HG02943 (cell line): ENCODE data around the gene TMIE.

ENCODE experiments used
- ATAC-seq: cut with Tn5 transposase; IDR thresholded peaks from one replicate; pipeline ENCODE4 v1.9.1; 2021; ENCODE audit warnings: mild to moderate bottlenecking, low read depth, moderate library complexity; ENCODE audit not compliant: unreplicated experiment

Gene TMIE

DNA sequence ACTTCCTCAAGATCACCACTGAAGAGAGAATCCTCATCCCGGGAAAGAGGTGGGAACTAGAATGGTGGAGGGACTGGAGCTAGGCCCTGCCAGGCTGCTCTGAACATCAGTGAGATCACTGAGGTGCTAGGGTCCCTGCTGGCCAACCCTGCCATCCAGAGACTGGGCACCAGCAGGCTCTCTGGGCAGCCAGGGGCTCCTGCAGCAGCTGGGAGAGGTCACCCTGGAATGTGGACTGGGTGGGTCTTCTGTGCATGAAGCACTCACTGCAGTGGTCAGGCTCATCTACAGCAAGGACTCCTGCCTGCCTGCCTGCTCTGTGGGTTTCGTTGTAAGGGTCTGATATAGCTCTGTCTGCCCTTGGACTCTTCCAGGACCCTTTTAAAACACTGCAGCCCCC, 32.6 kb upstream of the TMIE start:
- ATAC-seq: no peak

DNA sequence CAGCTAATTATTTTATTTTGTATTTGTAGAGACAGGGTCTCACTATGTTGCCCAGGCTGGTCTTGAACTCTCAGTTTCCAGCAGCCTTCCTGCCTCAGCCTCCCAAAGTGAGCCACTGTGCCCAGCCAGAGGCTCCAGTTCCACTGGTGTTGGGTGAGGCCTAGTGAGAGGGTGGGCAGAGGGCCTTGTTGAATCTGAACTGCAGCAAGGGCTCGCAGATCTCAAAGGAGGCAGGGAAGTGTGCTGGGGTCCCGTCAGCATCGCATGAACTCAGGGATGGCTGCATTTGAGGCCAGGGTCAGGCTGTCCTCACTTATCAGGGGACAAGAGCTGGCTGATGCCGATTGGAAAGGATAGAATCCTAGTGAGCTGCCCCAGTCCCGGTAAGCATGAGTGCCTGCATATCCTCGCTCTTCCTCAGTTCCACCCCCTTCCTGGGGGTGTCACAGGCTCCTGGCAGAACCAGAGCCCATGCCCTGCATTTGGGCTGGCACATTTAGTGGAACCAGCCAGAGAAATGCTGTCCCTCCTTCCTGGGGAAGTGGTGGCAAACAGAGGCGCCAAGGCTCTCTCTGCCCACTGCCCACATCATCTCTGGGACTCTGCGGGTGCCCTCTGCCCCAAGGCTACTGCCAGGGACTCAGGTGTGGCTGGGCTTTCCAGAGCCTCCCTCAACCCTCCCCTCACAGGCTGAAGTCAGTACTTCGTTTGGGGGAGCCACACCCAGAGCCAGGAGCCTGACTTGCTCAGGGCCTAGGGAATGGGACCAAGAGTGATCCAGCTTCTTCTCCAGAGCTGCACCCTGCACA, 31.8 kb upstream of the TMIE start:
- no peak for ATAC-seq

DNA sequence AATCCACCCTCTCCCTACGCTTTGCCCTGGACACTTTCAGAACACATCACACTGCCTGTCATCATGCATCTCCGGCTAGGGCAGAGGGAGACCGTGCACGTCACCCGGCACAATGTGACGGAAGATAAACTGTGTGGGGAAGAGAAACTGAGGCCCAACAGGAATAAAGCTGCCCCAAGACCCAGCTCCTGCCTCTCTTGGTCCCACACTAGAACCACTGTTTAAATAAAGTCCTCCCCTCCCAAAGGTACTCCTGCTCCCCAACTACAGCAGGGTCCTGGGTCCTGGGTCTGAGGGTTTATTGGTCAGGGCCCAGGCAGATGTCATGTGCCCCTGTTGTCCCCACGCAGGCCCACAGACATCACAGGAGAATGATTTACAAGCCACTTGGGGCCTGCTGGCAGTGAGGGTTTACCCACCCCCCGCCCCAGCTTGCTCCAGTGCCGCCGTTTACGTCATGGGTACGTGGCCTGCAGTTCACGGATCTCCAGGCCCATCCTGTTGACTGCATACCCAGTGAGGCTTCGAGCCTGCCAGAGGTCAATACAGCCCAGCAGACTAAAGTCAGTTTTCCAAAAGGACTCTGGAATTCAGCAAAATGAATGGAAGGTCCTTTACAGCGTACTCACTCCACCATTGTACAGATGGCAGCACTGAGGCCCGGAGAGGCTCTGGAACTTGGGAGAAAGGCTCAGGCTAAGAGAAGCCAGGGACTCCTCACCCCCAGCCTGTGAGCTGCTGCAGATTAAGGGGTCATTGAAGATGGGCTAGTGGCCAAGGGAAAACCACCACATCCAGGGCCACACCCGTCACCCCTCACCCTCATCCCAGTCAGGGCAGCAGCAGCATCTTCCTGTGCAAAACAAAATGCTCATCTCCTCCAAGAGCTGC, 30.9 kb upstream of the TMIE start:
- ATAC-seq: no peak

DNA sequence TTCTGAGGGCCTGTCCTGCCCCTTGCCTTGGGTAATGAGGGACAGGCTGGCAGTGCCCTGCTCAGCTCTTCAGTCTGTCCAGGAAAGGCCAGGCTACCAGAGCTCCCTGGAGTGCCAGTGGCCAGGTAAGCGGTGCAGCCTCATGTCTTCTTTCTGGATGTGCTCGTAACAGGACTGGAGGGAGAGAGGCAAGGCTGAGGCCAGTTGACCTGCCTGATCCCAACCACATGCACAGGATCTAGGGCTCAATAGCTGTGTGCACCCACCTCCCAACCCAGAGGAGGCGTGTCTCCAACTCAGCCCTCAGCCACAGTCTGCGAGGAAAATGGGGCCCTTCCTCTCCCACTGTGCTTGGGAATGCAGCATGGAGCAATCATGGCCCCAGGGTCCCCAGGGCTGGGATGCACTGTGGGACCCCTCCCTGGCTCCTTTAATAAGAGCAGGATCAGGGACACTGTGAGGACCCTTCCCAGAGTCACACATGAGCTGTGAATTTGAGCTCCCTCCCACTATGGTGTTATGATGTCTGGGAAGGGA, 30.2 kb upstream of the TMIE start:
- no peak for ATAC-seq

DNA sequence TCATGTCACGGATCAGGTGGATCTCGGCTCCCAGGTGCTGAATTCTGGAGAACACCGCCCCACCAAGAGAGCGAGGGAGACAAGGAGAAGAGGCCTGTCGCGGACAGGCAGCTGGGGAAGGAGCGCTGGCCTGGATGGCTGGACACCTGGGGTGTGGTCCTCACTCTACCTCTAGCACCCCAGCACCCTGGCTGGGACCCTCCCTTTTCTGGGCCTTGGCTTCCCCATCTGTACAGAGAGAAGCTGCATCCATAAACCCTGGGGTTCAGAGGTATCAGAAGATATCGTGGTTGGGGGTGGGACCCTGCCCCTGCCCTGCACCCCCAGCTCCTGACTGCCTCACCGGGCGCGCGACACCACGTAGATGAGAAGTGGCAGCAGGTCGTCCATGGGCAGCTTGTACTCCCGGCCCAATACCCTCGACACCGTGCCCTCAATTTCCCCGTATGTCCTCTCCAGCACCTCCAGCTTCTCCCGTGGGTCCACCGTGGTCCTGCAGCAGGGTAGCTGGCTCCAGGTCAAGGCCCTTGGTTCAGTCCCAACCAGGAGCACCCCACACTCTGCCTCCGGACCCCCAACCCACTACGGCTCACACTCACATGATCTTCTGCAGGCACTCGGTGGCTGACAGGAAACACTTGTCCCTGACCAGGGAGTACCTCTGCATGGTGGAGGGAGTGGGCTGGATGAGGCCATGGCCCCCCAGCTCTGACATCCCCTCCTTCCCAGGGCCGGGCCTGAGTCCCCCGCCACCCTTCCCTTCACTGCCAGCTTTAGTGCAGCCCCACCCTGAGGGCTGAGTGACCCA, 29.4 kb upstream of the TMIE start:
- no peak for ATAC-seq

DNA sequence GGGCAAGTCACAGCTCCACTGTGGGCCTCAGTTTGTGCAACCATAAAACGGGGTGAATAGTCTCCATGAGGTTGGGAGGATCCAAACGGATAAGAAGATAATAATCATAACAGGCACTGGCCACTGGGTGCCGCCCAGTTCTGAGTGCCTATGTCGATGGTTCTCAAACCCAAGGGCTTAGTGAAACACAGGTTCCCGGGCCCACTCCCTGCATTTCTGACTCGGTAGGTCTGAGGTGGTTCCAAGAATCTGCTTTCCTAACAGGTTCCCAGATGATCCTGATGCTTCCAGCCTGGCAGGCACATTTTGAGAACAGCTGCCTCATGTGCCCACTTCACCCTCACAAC, 28.9 kb upstream of the TMIE start:
- no peak for ATAC-seq

DNA sequence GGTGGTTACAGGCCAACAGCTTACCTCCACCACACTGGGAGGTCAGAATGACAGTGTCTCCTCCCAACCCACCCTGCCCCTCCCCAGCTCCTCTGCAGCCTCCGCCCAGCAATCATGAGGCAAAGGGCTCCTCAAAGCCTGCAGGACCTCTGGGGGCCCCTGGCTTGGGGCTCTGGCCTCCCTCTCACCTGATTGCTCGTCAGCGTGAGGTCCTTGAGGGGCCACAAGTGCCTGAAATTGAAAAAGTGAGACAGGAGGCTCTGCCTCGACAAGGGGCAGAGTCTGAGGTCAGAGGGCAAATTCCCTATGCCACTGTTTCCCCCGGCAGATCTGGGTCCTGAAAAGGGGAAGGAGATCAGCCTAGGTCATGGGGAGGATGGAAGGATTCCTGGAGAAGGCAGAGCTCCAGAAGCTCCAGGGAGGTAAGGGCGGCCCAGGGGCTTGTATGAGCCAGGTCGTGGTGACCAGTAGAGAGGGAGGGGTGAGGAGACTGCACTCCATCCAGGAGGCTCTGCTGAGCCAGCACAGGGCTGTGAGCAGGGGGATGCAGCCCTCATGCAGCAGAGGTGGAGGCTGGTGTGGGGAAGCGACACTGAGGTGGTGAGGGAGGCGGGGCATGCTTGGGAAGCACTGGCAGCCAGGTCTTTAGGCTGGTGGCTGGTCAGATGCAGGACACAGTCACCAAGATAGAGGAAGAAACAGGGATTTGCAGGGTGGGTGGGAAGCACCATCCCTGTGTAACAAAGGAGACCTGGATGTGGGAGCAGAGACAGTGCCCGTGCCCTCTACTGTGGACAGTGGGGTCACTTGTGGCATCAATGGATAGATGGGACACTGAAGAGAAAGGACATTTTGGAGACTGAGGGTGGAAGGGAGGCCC, 27.8 kb upstream of the TMIE start:
- ATAC-seq: no peak

DNA sequence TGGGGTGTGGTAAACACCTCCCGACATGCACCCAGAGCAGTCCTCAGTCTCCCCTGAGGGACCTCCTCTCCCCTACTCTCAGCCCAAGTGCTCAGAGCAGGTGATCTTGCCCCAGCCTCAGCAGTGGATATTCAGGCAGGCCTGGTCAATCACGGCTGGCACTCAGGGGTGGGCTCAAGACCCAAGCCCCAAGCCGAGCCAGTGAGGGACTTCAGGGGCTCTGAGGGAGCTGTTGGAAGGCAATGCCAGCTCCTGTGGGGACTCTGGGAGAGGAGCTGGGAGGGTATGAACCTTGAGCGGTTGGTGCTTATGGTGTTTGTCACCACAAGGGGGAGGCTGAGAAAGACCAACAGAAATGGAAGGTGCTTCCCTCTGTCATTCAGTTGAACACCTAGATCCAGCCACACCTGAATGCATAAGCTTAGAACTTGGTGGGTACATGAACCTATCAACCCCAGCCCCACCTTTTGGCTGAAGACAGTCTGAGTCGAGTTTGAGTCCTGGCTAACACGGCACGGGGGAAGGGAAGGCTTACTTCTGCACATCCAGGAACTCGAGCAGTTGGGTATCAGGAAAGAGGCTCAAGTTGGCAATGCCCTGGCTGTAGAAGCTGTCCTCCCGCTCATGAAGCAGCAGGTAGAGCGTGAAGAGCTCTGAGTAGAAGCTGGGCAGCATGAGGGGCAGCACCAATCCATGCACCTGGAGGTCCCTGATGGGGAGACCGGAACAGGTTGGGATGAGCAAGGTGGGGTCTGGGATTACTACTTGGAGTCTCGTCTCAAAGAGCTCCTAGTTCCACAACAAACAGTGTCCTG, 27.0 kb upstream of the TMIE start:
- no peak for ATAC-seq

DNA sequence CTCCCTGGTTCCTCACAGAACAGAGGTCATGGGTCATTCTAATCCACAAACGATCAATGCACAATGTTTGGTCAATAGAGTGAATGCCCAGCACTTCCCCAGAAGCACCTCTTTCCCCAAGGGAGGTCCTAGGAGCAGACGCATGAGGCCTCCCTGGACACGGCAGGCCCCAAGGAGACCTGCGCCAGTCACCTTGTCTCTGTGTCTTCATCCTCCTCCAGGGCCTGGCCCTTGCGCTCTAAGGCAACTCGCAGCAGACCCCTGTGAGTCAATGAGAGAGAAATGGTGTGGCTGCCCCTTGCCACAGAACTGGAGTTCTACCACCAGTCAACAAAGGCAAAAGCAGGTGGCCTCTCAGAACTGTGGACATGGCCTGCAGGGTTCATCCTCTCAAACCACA, 25.8 kb upstream of the TMIE start:
- no peak for ATAC-seq

DNA sequence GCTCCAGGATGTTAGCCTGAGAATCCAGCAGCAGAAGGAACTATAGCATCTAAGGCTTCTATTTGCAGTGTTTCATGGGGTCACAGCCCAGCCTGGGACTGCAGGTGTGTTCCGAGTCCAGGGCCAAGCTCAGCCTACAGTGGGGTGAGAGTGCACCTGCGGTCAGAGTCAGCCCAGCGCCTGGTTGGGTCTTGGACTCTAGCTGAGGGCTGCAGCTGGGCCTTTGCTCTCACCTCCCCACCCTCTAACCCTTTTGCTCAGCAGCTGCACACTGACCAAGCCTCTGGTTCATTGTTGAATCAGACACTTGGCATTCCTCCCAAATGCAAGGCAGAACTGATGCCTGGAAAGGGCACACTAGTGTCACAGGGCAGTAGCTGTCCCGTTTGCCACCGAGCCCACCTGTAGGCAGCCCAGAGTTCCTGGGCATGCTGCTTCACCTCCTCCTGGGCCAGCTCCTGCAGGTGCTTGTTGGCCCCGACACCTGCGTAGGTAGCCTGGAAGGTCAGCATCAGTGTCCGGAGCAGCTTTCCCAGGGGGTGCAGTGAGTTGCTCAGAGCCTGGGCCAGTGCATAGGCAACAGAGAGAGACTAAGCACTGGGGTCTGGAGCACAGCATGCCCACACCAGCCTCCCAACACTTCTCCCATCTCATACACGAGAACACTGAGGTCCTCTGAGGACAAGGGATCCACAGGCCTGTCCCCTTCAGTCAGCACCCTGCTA, 25.2 kb upstream of the TMIE start:
- ATAC-seq: no peak

DNA sequence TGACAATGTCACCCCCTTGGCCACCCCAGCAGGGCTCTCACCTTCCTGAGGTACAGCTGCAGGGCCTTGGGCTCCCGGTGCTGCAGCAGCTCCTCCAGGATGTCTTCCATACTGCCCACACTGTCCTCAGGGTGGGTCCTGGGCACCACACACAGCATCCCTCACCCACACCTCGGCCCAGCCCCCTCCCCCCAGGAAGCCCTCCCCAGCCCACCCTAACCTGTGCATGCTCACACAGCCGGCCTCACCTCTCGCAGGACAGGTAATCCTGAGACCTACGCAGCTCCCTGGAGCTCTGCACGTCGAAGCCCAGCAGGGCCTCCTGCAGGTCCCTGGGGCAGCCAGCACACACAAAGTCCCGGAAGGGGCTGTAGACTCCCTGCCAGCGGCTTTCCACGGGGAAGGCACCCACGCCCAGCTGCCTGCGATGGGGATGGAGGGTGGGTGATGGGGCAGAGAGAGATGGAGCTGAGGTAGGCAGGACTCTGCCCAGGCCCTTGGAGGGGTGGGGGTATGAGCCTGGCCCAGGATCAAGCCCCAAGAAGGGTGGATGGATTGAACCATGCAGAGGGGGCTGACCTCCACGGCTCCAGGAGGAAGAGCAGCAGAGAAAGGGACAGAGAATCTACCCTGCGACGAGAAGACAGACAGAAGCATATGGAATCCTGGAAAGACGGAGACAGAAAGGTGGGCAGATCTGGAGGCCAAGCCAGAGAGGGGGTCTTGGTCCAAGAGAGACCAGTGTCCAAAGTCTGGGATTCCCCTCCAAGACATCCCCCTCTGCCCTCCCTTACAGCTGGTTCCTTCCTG, 24.4 kb upstream of the TMIE start:
- no peak for ATAC-seq

DNA sequence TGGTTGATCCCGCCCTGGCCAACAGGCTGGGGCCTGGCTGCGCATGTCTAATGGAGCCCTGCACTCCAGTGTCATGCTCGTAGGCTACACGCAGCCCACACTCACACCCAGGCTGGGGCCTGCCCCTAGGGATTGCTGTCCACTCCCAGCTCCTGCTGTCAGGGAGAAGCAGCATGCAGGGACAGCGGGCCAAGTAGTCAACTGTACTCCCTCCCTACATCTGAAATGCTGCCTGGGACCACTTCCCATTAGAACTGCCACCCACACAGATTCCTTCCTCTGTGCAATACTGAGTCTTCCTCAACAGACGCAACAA, 23.8 kb upstream of the TMIE start:
- ATAC-seq: no peak

DNA sequence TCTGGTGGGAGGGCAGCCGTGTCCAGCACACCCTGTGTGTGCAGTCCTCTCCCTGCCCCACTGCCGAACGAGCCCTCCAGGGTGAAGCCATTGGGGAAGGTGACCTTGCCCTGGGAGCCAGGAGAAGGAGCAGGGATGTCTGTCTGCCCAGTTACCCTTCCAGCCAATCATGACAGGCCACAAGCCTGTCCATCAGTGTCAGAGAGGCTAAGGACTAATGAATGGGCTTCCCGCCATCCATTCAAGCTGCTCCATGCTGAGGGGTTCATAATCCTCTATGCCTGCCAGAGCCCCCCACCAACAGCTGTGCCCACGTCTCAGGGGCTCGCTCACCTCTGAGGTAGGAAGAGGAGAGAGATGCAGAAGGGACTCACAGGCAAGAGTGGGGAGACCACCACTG, 22.9 kb upstream of the TMIE start:
- ATAC-seq: no peak

DNA sequence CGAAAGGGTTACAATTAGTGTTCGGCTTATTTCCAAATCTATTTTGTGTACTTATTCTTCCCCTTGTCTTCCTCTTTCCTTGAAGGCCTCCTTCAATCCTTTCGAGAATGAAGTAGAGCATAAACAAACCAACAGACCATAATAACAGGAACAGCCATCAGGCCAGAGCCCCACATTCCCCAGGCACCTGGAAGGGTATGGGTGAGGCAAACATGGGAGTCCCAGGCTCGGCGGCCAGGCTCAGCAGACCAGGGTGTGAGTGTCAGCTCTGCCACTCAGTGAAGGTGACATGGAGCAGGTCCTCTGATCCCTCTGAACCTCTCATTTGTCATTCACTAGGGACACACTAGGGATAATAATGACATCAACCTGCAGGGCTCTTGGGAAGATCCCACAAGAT, 21.5 kb upstream of the TMIE start:
- no peak for ATAC-seq

DNA sequence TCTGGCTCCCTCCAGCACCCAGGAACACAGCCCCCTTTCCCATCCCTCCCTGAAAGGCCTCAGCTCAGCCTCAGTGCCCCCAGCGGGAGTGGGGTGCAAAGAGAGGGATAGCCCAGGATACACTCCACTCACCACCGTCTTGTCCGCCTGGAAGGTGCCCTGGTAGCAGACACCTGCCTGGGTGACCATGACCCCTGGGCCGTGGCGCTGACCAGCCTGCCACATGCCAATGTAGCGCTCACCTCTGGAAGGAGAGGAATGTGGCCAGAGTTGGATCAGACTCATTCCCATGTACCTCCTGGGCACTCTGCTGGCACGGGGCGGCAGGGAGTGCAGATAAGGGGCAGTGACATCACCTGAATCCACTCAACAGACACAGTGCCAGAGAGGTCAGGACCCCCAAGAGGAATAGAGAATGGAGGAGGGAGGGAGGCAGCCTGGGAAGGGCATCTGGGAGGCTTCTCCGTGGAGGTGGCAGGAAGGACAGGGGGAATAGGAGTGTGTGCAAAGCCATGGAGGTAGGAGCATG, 20.8 kb upstream of the TMIE start:
- ATAC-seq: no peak

DNA sequence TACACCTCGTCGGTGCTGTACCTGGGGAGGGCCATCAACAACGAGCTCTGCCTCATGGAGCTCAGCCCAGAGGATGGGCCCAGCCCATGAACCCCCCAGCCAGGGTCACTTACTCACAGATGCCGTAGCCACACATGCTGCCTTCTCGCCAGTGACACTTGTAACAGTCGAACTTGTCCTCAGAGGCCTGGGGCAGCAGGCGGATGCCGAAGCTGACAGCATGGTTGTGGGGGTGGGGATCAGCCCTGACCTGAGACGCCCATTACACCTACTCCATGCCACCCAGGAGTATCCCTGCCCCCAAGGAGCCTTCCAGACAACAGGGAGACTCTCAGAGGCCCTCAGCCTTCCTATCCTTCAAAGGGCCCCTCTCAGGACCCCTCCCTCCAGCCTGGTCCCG, 19.8 kb upstream of the TMIE start:
- no peak for ATAC-seq

DNA sequence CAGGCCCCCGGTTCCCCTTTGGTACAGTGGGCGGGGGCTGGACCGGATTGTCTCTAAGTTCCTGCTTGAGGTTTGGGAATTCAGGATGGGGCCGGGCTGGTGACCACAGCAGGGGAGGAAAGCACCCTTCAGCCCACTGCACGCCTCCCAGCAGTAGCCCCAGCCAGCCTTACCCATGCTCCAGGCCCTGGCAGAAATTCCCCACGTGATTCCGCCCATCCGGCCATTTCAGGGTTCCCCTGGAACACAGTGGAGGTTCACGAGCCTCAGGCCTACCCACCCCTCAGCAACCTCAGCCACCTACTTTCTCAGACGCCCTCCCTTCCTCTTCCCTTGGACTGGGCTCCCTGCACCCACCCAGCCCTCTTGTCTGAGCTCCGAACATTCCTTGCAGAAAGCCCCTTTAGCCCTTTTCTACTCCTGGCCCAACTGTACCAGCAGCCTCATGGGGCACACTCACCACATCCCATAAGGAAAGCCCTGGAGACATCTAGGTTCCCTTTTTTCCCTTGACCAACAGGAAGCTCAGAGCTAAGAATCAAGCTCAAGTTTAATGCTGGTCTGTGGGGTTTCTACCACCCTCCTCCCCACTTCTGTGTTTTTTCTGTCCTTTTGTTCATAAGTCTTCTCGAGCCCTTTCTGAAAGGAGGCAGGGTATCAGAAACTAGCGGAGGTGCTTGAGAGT, 19.2 kb upstream of the TMIE start:
- no peak for ATAC-seq
